H1 (cell line): Measurements from ENCODE around the gene TSPAN15. TPM values are rescaled to one million over a fixed set of nuclear protein-coding genes. Genes with fewer than 3 reads are reported as not detected.

ENCODE experiments used
- CTCF ChIA-PET: fragments of 300-600 bp; sonication (Branson Sonifier 250); formaldehyde crosslinking; loops from one replicate; lab custom pipeline; 2021; ENCODE audit not compliant: partially characterized antibody; lab: Charles Lee
- POLR2A ChIA-PET: fragments of 300-600 bp; sonication (Branson Sonifier 250); formaldehyde crosslinking; loops from one replicate; lab custom pipeline; 2021; ENCODE audit warnings: inconsistent platforms; ENCODE audit not compliant: partially characterized antibody; lab: Charles Lee
- DNase-seq, 2 experiments: peaks; one replicate each; pipeline versions ENCODE4 v3.0.0 to v3.0.0-alpha.2; 2010 to 2022; ENCODE audit warnings: low spot score in 2 of 2, low read depth in 1 of 2, mixed read lengths in 1 of 2
- FAIRE-seq: peaks from 2 replicates; lab custom pipeline; 2011; peaks lifted over from hg19 to GRCh38; lab: Jason Lieb, UNC
- H2AFZ ChIP-seq: 2 replicates; pipeline ENCODE4 v1.8.1; 2012; ENCODE audit warnings: low read length, inconsistent platforms
- H2AK5ac ChIP-seq: 2 replicates; pipeline ENCODE4 v1.6.1; 2013; ENCODE audit warnings: low read depth, low read length
- H2BK120ac ChIP-seq: replicated peaks from 2 replicates; pipeline ENCODE3; 2013; ENCODE audit warnings: low read depth, low read length, inconsistent platforms
- H2BK12ac ChIP-seq: 2 replicates; pipeline ENCODE4 v1.6.1; 2013; ENCODE audit warnings: low read depth, low read length
- H2BK15ac ChIP-seq: 2 replicates; pipeline ENCODE4 v1.6.1; 2013; ENCODE audit warnings: low read length
- H2BK20ac ChIP-seq: 2 replicates; pipeline ENCODE4 v1.6.1; 2013; ENCODE audit warnings: low read length
- H2BK5ac ChIP-seq: 2 replicates; pipeline ENCODE4 v1.6.1; 2013; ENCODE audit warnings: low read depth, low read length
- H3K14ac ChIP-seq: 2 replicates; pipeline ENCODE4 v1.6.1; 2013; ENCODE audit warnings: inconsistent platforms; ENCODE audit not compliant: insufficient read length
- H3K18ac ChIP-seq: 2 replicates; pipeline ENCODE4 v1.6.1; 2013; ENCODE audit warnings: low read length; ENCODE audit errors: extremely low read depth
- H3K23ac ChIP-seq: 2 replicates; pipeline ENCODE4 v1.6.1; 2013; ENCODE audit warnings: inconsistent platforms; ENCODE audit not compliant: insufficient read length
- H3K23me2 ChIP-seq: 2 replicates; pipeline ENCODE4 v1.6.1; 2013; ENCODE audit warnings: low read depth, low read length
- H3K27ac ChIP-seq: 2 replicates; pipeline ENCODE4 v1.6.1; 2011; ENCODE audit warnings: low read depth, low read length, inconsistent platforms
- H3K27me3 ChIP-seq, 4 experiments: replicated peaks in 1 of 4; 1 replicate in 1 of 4; 2 replicates in 3 of 4; pipeline versions ENCODE4 v1.6.1 to v1.8.1; 2011 to 2013; ENCODE audit warnings: low read length in 3 of 4, mild to moderate bottlenecking in 3 of 4, inconsistent platforms in 2 of 4, mixed read lengths in 2 of 4, moderate library complexity in 1 of 4; ENCODE audit not compliant: control insufficient read depth in 3 of 4, insufficient read depth in 3 of 4; ENCODE audit errors: extremely low read depth in 1 of 4
- H3K36me3 ChIP-seq, 4 experiments: 2 replicates each; pipeline versions ENCODE4 v1.6.1 to v1.8.1; 2011 to 2013; ENCODE audit warnings: mild to moderate bottlenecking in 4 of 4, low read length in 3 of 4, moderate library complexity in 2 of 4, control low read depth in 1 of 4, inconsistent platforms in 1 of 4; ENCODE audit not compliant: insufficient read depth in 4 of 4, control insufficient read depth in 2 of 4
- H3K4ac ChIP-seq: replicated peaks from 2 replicates; pipeline ENCODE3; 2013; ENCODE audit warnings: low read length, low read depth, mixed read lengths, inconsistent platforms; ENCODE audit not compliant: insufficient read length
- H3K4me1 ChIP-seq, 4 experiments: replicated peaks in 1 of 4; 1 replicate in 1 of 4; 2 replicates in 3 of 4; pipeline versions ENCODE4 v1.6.1 to v1.8.1; 2011 to 2013; ENCODE audit warnings: low read length in 3 of 4, inconsistent platforms in 2 of 4, mixed read lengths in 1 of 4; ENCODE audit not compliant: insufficient read depth in 4 of 4, control insufficient read depth in 3 of 4
- H3K4me2 ChIP-seq, 2 experiments: 2 replicates each; pipeline versions ENCODE4 v1.6.1 to v1.8.1; 2011 to 2013; ENCODE audit warnings: low read depth in 2 of 2, low read length in 2 of 2, control low read depth in 1 of 2, inconsistent platforms in 1 of 2, mild to moderate bottlenecking in 1 of 2; ENCODE audit not compliant: insufficient read depth in 1 of 2
- H3K4me3 ChIP-seq, 4 experiments: fragments of 200-600, 300-600 bp in 1 of 4; sonication (generic), shearing (Covaris generic), sonication (Bioruptor Twin) in 1 of 4; 2 replicates each; pipeline versions ENCODE4 v1.5.1 to v1.8.1; 2011 to 2016; ENCODE audit warnings: low read length in 4 of 4, low read depth in 3 of 4, control low read depth in 2 of 4, inconsistent platforms in 2 of 4, mild to moderate bottlenecking in 2 of 4, mixed read lengths in 1 of 4, moderate library complexity in 1 of 4; ENCODE audit not compliant: insufficient read depth in 2 of 4; ENCODE audit errors: extremely low read depth in 1 of 4
- H3K56ac ChIP-seq: replicated peaks from 2 replicates; pipeline ENCODE3; 2013; ENCODE audit warnings: low read depth, mild to moderate bottlenecking, mixed read lengths, low read length, inconsistent platforms; ENCODE audit not compliant: insufficient read length
- H3K79me1 ChIP-seq: 2 replicates; pipeline ENCODE4 v1.6.1; 2013; ENCODE audit warnings: low read depth, low read length, control low read depth
- H3K79me2 ChIP-seq, 2 experiments: 2 replicates each; pipeline versions ENCODE4 v1.6.1 to v1.8.1; 2012 to 2013; ENCODE audit warnings: low read length in 2 of 2, mild to moderate bottlenecking in 2 of 2, inconsistent platforms in 1 of 2; ENCODE audit not compliant: insufficient read depth in 2 of 2, control insufficient read depth in 1 of 2
- H3K9ac ChIP-seq, 4 experiments: replicated peaks in 1 of 4; 1 replicate in 1 of 4; 2 replicates in 3 of 4; pipeline versions ENCODE4 v1.6.1 to v1.8.1; 2011 to 2013; ENCODE audit warnings: low read depth in 3 of 4, low read length in 3 of 4, control low read depth in 2 of 4, mild to moderate bottlenecking in 2 of 4, moderate library complexity in 2 of 4, inconsistent platforms in 1 of 4; ENCODE audit errors: extremely low read depth in 1 of 4
- H3K9me3 ChIP-seq, 2 experiments: 2 replicates each; pipeline versions ENCODE4 v1.6.1 to v1.8.1; 2012 to 2013; ENCODE audit warnings: mild to moderate bottlenecking in 2 of 2, moderate library complexity in 2 of 2, control low read depth in 1 of 2, inconsistent platforms in 1 of 2, low read depth in 1 of 2, low read length in 1 of 2, mixed read lengths in 1 of 2; ENCODE audit not compliant: insufficient read depth in 2 of 2
- H4K20me1 ChIP-seq, 2 experiments: replicated peaks in 1 of 2; 2 replicates each; pipeline versions ENCODE3 to v1.8.1; 2011 to 2013; ENCODE audit warnings: inconsistent platforms in 2 of 2, low read length in 2 of 2, mild to moderate bottlenecking in 1 of 2; ENCODE audit not compliant: insufficient read depth in 2 of 2, control insufficient read depth in 1 of 2
- H4K5ac ChIP-seq: 2 replicates; pipeline ENCODE4 v1.6.1; 2013; ENCODE audit warnings: low read length, low read depth, mixed read lengths, inconsistent platforms; ENCODE audit not compliant: insufficient read length
- H4K8ac ChIP-seq: 2 replicates; pipeline ENCODE4 v1.8.0; 2013; ENCODE audit warnings: mild to moderate bottlenecking, moderate library complexity, low read length, inconsistent platforms; ENCODE audit not compliant: insufficient read depth; ENCODE audit errors: extremely low read depth
- H4K91ac ChIP-seq: replicated peaks from 2 replicates; pipeline ENCODE3; 2013; ENCODE audit warnings: low read length, mixed read lengths, inconsistent platforms; ENCODE audit not compliant: insufficient read length
- EP300 ChIP-seq, 2 experiments: IDR thresholded peaks; 1 replicate in 1 of 2; 2 replicates in 1 of 2; pipeline ENCODE4 v1.6.1; 2011 to 2012; ENCODE audit warnings: low read depth in 2 of 2, low read length in 2 of 2, mild to moderate bottlenecking in 2 of 2, borderline replicate concordance in 1 of 2, inconsistent platforms in 1 of 2, moderate library complexity in 1 of 2
- SP4 ChIP-seq: IDR thresholded peaks from 2 replicates; pipeline ENCODE4 v1.6.1; 2012; ENCODE audit warnings: low read length, inconsistent platforms
- SUZ12 ChIP-seq: fragments of 200-600 bp; sonication (generic); IDR thresholded peaks from 2 replicates; pipeline ENCODE4 v1.6.1; 2012; ENCODE audit warnings: mild to moderate bottlenecking, inconsistent platforms, low read length, moderate library complexity, mixed read lengths
- WGBS, 2 experiments: shearing (Covaris generic) in 1 of 2; methylation state at CpG; one replicate each; pipeline versions ENCODE4 v1.1.6 to v1.1.7; 2013 to 2015; ENCODE audit warnings: low lambda C conversion rate in 2 of 2, mixed read lengths in 2 of 2, inconsistent platforms in 1 of 2, low coverage in 1 of 2, missing lambda C conversion rate in 1 of 2; ENCODE audit not compliant: insufficient replicate concordance in 2 of 2, insufficient coverage in 1 of 2, insufficient read length in 1 of 2; ENCODE audit errors: extremely low coverage in 1 of 2, missing lambda C conversion rate in 1 of 2; 5-methylcytosine and 5-hydroxymethylcytosine counted together
- polyA plus RNA-seq, 7 experiments: library from polyadenylated mRNA; depleted of rRNA in 3 of 7; stranded (reverse) in 5 of 7; unstranded in 2 of 7; fragments of >200 nt in 5 of 7; fragments of 200-250 nt in 2 of 7; gene quantifications; 1 replicate in 5 of 7; 2 replicates in 1 of 7; 4 replicates in 1 of 7; pipeline versions ENCODE4 v1.2.1 to v1.2.3, GENCODE V29; 2011 to 2013; ENCODE audit warnings: missing spikeins in 2 of 7, mixed read lengths in 2 of 7
- total RNA-seq: library from RNA; stranded (reverse); fragmentation: NEBNext Ultra II Directional; extraction: Animal tissue kit (Norgen Biotek cat#: 25700); gene quantifications from 2 replicates; pipeline ENCODE4 v1.2.1, GENCODE V29; 2021

Gene TSPAN15
- total and polyA plus RNA-seq, 2 of the 8 experiments (the other 6 are each of a cell fraction or from before 2014, with no cell fraction given): 9.7 to 20.0 TPM

DNA sequence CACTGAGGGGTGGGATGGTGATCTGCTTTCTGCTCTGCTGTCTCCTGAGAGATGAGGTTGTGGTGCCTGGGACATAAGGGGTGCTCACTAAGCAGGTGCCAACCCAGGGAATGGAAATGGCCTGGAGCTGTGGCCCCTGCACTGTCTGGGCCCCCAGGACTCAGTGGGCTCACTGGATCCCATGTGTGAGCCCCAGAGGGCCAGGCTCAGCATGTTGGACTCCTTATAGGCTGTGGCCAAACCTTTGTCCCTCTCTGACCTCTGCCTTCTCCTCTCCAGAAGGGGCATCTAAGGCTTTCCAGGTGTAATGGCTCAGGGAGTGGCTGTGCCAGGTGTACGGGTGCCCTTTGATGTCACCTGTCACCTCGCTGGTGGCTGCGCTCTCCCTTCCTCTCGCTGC, 65.5 kb downstream of the TSPAN15 start:
- no peak overlapping the region for H3K56ac ChIP-seq
- TF ChIP-seq EP300 (IDR thresholded peaks at IDR 0.05; ENCODE audit: borderline replicate concordance in 1 of 2, low read depth in 2 of 2, low read length in 2 of 2) (no peak), SUZ12 (no peak), SP4 (no peak)
- no peaks in the 10 kb centered on the region for H3K27me3 ChIP-seq
- H3K9ac ChIP-seq: no peak overlapping the region
- WGBS, 2 experiments: 84% methylated on average over 4 of the region's 4 CpGs; no CpG with 5 or more reads in 1 of the 2 experiments
- no peak overlapping the region for H2BK5ac ChIP-seq
- H3K4me2 ChIP-seq: no peak overlapping the region
- no peak overlapping the region for H2BK20ac ChIP-seq
- H4K20me1 ChIP-seq: no peaks in the 10 kb centered on the region
- no peaks in the 10 kb centered on the region for H3K79me1 ChIP-seq
- H3K27ac ChIP-seq: no peak overlapping the region
- no peak overlapping the region for H4K91ac ChIP-seq
- no peak overlapping the region for H2AFZ ChIP-seq
- no peak overlapping the region for H2BK12ac ChIP-seq
- H3K23ac ChIP-seq: no peak overlapping the region
- no peaks in the 10 kb centered on the region for H3K23me2 ChIP-seq
- no peak overlapping the region for H3K4me3 ChIP-seq
- H2BK120ac ChIP-seq: no peak overlapping the region
- H2AK5ac ChIP-seq: no peak overlapping the region
- no peaks in the 10 kb centered on the region for H3K79me2 ChIP-seq
- no peak overlapping the region for H2BK15ac ChIP-seq
- no peak overlapping the region for H3K18ac ChIP-seq
- no peak overlapping the region for H3K14ac ChIP-seq
- CTCF ChIA-PET: interaction anchor here (0.6 to 28.6 kb wide), 37 partner anchors 10 to 1908 kb away, joined by 3 to 1068 read pairs (median 8); partner anchors contain the start of genes COL13A1, FAM241B, NEUROG3 and TSPAN15
- DNase-seq: no peak
- no peak for FAIRE-seq
- POLR2A ChIA-PET: interaction anchor here (1.6 to 6.1 kb wide), 2 partner anchors 57 to 120 kb away, joined by 6 to 59 read pairs; partner anchors contain the start of gene NEUROG3
- H3K9me3 ChIP-seq: peaks cover 3 to 4% of the 10 kb centered on the region in 2 experiments; a peak in 1 of 4 replicates
- H4K8ac ChIP-seq: no peak overlapping the region
- H4K5ac ChIP-seq: no peak overlapping the region
- H3K4ac ChIP-seq: no peak overlapping the region
- H3K4me1 ChIP-seq: peaks cover 0 to 2% (median 0%) of the 10 kb centered on the region in 4 experiments; a peak in 2 of 7 replicates
- H3K36me3 ChIP-seq: no peaks in the 10 kb centered on the region; a peak in 1 of 8 replicates
